ENCODE data around the gene ZNF697. TPM values are rescaled to one million over a fixed set of nuclear protein-coding genes. Genes with fewer than 3 reads are reported as not detected.

Gene ZNF697
- total and polyA plus RNA-seq, 3 donors from 2014 or later, result 9.1 to 22.5 (median 14.8) TPM

DNA sequence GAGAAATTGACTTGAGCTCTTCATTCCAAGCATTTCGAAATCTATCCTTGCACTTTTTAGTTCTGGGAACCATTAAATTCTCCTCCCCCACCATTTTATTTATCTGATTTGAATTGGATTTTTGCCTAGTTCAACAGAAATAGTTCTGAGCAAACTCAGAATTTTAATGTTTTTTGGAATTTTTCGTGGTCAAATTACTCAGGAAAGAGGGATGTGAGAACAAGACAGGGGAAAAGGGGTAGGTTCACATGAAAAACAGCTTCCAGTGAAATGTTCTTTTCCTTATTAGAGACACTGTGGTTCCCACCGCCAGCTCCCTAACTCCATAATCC, 5.7 kb upstream of the ZNF697 start:
- H3K27ac ChIP-seq, result peak overlapping the region in 1 of 2 donors; percentile 21
- peaks cover 3% of the 10 kb centered on the region for H3K4me1 ChIP-seq
- intact Hi-C loops (cut with DNase I; ENCODE audit: low total_unique reads), result no loop called here
- no peak for DNase-seq
- no peaks in the 10 kb centered on the region for H3K27me3 ChIP-seq
- TF ChIP-seq, protein P1, sequence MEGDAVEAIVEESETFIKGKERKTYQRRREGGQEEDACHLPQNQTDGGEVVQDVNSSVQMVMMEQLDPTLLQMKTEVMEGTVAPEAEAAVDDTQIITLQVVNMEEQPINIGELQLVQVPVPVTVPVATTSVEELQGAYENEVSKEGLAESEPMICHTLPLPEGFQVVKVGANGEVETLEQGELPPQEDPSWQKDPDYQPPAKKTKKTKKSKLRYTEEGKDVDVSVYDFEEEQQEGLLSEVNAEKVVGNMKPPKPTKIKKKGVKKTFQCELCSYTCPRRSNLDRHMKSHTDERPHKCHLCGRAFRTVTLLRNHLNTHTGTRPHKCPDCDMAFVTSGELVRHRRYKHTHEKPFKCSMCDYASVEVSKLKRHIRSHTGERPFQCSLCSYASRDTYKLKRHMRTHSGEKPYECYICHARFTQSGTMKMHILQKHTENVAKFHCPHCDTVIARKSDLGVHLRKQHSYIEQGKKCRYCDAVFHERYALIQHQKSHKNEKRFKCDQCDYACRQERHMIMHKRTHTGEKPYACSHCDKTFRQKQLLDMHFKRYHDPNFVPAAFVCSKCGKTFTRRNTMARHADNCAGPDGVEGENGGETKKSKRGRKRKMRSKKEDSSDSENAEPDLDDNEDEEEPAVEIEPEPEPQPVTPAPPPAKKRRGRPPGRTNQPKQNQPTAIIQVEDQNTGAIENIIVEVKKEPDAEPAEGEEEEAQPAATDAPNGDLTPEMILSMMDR (IDR thresholded peaks at IDR 0.05), result no peak
- no peak for TF ChIP-seq POLR2A (IDR thresholded peaks at IDR 0.05)
- WGBS, 2 donors, result 54 to 61% methylated on average over 3 of the region's 3 CpGs
- H3K9me3 ChIP-seq, result no peaks in the 10 kb centered on the region
- H3K36me3 ChIP-seq (ENCODE audit: low read depth, missing control alignments), result no peaks in the 10 kb centered on the region
- no peak overlapping the region for H3K4me3 ChIP-seq

DNA sequence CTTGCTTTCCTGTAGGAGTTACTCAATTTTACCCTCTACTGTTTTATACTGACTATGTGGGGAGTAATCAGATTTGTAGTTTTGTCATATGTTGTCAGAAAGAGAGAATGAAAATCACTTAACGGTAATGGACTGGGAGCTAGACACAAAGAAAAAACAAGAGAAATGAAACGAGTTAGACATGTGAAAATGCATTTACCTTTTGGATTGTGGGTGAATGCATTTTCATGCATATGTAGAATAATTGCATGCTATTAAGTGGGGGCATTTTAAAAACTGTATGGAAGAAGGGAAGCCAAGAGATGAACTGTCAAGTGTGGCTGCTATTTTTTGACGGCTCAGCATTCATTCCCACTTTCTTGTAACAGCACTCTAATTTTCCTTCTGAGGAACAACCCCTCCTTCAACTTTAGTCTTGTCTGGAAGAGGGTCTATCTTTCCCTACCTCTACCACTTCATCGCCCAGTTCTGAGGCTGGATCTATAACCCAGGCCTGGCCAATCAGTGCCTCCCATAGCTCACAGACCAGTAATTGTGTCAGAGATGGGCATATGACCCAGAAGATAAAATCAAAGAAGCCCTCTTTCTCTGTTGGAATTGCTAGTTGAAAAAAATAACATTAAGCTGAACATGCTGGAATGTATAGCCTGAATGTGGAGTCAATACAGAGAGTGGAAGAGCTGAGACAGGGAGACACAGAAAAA, 5.2 kb upstream of the ZNF697 start:
- H3K27me3 ChIP-seq, result no peaks in the 10 kb centered on the region
- H3K36me3 ChIP-seq (ENCODE audit: low read depth, missing control alignments), result no peaks in the 10 kb centered on the region
- intact Hi-C loops (cut with DNase I; ENCODE audit: low total_unique reads), result no loop called here
- WGBS, 2 donors, result 93% methylated on average over 4 of the region's 4 CpGs
- no peaks in the 10 kb centered on the region for H3K9me3 ChIP-seq
- DNase-seq, result no peak
- no peak overlapping the region for H3K4me3 ChIP-seq
- TF ChIP-seq, protein P1 (IDR thresholded peaks at IDR 0.05), result no peak
- TF ChIP-seq POLR2A (IDR thresholded peaks at IDR 0.05), result no peak
- peaks cover 3% of the 10 kb centered on the region for H3K4me1 ChIP-seq
- no peak overlapping the region for H3K27ac ChIP-seq

DNA sequence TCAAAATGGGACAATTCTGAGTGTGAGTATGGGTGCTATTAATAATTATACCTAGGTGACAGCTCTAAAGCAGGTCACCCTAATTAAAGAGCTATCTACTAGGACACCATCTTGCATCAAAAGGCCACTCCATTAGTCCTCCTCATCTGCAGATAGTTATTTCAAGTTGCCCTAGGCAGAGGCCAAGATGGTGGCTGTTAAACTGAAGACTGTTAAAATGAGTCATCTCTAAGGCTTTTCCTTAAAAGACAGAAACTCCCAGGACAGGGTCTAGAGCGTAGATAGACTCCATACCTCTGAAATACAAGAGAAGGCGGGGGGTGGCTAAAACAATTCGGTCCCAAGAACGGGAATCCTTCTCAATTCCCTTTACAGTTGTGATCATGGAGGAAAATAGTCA, 4.5 kb upstream of the ZNF697 start:
- DNase-seq, result no peak
- intact Hi-C loops (cut with DNase I; ENCODE audit: low total_unique reads), result no loop called here
- peaks cover 3% of the 10 kb centered on the region for H3K4me1 ChIP-seq
- TF ChIP-seq POLR2A (IDR thresholded peaks at IDR 0.05), result no peak
- TF ChIP-seq, protein P1 (IDR thresholded peaks at IDR 0.05), result no peak
- H3K9me3 ChIP-seq, result no peaks in the 10 kb centered on the region
- WGBS, 2 donors, result 95% methylated on average over 4 of the region's 4 CpGs
- no peak overlapping the region for H3K27ac ChIP-seq
- H3K4me3 ChIP-seq, result no peak overlapping the region
- no peaks in the 10 kb centered on the region for H3K27me3 ChIP-seq
- no peaks in the 10 kb centered on the region for H3K36me3 ChIP-seq (ENCODE audit: low read depth, missing control alignments)

DNA sequence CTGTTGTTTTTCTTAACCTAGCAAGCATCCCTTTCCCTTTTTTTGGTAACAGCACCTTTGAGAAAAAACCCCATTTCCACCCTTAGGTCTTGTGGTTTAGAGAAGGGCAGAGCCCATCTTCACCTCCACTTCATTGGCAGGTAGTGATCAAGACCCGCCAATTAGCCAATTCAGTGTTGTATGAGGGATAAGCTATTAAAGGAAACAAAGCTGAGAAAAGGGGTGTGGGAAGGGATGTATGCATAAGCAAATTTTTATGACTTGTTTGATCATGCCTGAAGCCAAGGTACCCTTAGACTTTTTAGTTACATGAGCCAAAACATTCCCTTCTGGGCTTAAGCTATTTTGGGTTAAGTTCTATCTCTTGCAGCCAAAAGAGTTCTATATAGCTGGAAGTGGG, 3.6 kb upstream of the ZNF697 start:
- DNase-seq, result no peak
- peaks cover 7% of the 10 kb centered on the region for H3K4me1 ChIP-seq
- no peaks in the 10 kb centered on the region for H3K27me3 ChIP-seq
- H3K9me3 ChIP-seq, result no peaks in the 10 kb centered on the region
- H3K27ac ChIP-seq, result no peak overlapping the region
- H3K36me3 ChIP-seq (ENCODE audit: low read depth, missing control alignments), result no peaks in the 10 kb centered on the region
- intact Hi-C loops (cut with DNase I; ENCODE audit: low total_unique reads), result no loop called here
- WGBS, 2 donors, result 91 to 92% methylated on average over 1 of the region's 1 CpG
- no peak overlapping the region for H3K4me3 ChIP-seq
- no peak for TF ChIP-seq POLR2A (IDR thresholded peaks at IDR 0.05)
- TF ChIP-seq, protein P1 (IDR thresholded peaks at IDR 0.05), result no peak

DNA sequence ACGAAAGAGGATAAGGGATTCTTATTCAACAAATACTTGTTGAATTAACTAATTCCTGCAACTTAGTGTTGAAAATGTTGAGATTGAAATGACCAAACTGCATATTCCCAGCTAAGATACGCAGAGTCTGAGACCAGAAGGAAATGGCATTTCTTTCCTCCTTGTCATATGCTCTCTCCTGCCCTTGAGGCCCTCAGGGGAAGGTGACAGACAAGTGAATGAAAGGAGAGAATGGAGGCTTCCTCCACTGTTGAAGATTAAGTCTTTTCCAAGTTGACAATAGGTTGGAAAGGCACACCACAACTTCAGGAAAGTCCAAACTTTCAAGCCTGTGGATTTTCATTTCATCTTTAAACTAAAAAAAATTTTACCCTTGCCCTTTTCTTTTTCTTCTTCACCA, 3.1 kb upstream of the ZNF697 start:
- H3K4me3 ChIP-seq, result no peak overlapping the region
- no peaks in the 10 kb centered on the region for H3K27me3 ChIP-seq
- intact Hi-C loops (cut with DNase I; ENCODE audit: low total_unique reads), result no loop called here
- TF ChIP-seq, protein P1 (IDR thresholded peaks at IDR 0.05), result no peak
- TF ChIP-seq POLR2A (IDR thresholded peaks at IDR 0.05), result no peak
- no peaks in the 10 kb centered on the region for H3K36me3 ChIP-seq (ENCODE audit: low read depth, missing control alignments)
- peaks cover 12% of the 10 kb centered on the region for H3K4me1 ChIP-seq
- no peaks in the 10 kb centered on the region for H3K9me3 ChIP-seq
- H3K27ac ChIP-seq, result no peak overlapping the region
- DNase-seq, result no peak
- WGBS, 2 donors, result 80 to 82% methylated on average over 2 of the region's 2 CpGs

Measured in testis (tissue), 3 donors.